ENCODE results near the gene ANKS1B.
A peak's percentile ranks its signal among the peaks of the same experiment; 100 is the strongest.

The ANKS1B gene

GRCh38 chr12:99529966-99530365 is 454.8 kb downstream of the ANKS1B start:
- TF ChIP-seq, protein P1, sequence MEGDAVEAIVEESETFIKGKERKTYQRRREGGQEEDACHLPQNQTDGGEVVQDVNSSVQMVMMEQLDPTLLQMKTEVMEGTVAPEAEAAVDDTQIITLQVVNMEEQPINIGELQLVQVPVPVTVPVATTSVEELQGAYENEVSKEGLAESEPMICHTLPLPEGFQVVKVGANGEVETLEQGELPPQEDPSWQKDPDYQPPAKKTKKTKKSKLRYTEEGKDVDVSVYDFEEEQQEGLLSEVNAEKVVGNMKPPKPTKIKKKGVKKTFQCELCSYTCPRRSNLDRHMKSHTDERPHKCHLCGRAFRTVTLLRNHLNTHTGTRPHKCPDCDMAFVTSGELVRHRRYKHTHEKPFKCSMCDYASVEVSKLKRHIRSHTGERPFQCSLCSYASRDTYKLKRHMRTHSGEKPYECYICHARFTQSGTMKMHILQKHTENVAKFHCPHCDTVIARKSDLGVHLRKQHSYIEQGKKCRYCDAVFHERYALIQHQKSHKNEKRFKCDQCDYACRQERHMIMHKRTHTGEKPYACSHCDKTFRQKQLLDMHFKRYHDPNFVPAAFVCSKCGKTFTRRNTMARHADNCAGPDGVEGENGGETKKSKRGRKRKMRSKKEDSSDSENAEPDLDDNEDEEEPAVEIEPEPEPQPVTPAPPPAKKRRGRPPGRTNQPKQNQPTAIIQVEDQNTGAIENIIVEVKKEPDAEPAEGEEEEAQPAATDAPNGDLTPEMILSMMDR (IDR thresholded peaks at IDR 0.05; ENCODE audit: control insufficient read depth, insufficient read depth, low read depth, low read length, missing control alignments), result no peak
- H3K4me3 ChIP-seq (ENCODE audit: control insufficient read depth, low read depth, low read length), result no peak overlapping the region
- DNase-seq (ENCODE audit: low read depth), result peak; percentile 13

DNA sequence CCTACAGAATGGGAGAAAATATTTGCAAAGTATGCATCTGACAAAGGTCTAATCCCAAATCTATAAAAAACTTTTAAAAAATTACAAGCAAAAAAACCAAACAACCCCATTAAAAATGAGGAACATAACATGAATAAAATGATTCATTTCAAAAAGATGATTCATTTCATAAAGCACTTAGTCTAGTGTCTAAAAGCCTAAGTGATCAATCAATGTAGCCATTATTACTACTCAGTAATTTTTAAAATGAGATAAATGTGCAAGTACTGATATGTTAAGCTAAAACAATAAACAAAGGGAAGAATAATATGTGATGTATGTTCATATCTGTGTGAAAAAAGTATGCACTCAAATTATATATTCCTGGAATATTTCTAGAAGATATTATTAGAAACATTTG is 456.3 kb downstream of the ANKS1B start:
- TF ChIP-seq, protein P1 (IDR thresholded peaks at IDR 0.05; ENCODE audit: control insufficient read depth, insufficient read depth, low read depth, low read length, missing control alignments), result no peak
- DNase-seq (ENCODE audit: low read depth), result no peak
- no peak overlapping the region for H3K4me3 ChIP-seq (ENCODE audit: control insufficient read depth, low read depth, low read length)

GRCh38 chr12:99523853-99524252 is 460.9 kb downstream of the ANKS1B start:
- H3K4me3 ChIP-seq (ENCODE audit: control insufficient read depth, low read depth, low read length), result no peak overlapping the region
- DNase-seq (ENCODE audit: low read depth), result no peak
- TF ChIP-seq, protein P1 (IDR thresholded peaks at IDR 0.05; ENCODE audit: control insufficient read depth, insufficient read depth, low read depth, low read length, missing control alignments), result no peak

DNA sequence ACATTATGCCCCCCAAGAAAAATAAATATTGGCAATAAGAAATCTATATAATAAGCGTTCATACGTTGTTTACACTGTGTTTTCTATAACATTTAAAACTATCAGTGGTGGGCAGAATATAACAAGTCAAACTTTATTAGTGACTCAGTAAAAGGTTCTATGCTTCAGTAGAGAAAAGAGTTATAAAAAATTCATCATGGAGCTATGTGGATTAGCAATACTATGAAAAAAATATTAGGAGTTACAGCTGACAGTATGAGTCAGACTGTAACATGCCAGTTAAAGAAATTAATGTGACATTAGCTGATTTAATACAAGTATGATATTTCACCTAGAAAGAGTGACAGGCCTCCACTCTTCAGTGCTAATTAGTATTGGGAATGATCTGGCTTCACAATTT is 462.3 kb downstream of the ANKS1B start:
- TF ChIP-seq, protein P1 (IDR thresholded peaks at IDR 0.05; ENCODE audit: control insufficient read depth, insufficient read depth, low read depth, low read length, missing control alignments), result no peak
- no peak for DNase-seq (ENCODE audit: low read depth)
- H3K4me3 ChIP-seq (ENCODE audit: control insufficient read depth, low read depth, low read length), result no peak overlapping the region

DNA sequence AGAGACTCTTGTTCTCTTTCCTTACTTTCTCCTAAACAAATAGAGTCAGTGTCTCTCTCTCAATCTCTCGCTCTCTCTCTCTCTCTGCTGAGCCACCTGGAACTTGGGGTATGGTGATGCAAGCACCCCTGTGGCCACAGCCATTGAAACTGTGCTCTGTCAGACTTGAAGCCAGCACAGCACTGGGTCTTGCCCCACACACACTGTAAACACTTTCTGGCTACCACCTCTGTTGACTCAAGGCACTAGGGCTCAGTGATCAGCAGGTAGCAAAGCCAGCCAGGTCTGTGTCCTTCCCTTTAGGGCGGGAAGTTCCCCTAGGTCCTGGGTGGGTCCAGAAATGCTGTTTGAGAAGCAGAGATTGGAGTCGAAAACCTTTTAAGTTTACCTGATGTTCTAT is 463.1 kb downstream of the ANKS1B start:
- TF ChIP-seq, protein P1 (IDR thresholded peaks at IDR 0.05; ENCODE audit: control insufficient read depth, insufficient read depth, low read depth, low read length, missing control alignments), result no peak
- no peak for DNase-seq (ENCODE audit: low read depth)
- H3K4me3 ChIP-seq (ENCODE audit: control insufficient read depth, low read depth, low read length), result no peak overlapping the region

DNA sequence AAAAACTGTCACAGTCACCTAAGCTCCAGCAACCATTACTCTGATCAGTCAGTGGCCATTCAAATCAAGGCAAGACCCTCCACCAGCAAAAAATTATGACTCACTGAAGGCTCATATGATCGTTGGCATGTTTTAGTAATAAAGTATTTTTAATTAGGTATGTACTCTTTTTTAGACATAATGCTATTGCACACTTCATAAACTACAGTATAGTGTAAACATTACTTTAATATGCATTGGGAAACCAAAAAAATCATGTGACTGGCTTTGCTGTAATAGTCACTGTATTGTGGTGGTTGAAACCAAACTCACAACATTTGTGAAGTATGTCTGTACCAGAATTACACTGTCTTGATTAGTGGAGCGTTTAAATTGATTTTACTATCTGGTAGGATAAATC is 471.7 kb downstream of the ANKS1B start:
- no peak overlapping the region for H3K4me3 ChIP-seq (ENCODE audit: control insufficient read depth, low read depth, low read length)
- DNase-seq (ENCODE audit: low read depth), result no peak
- TF ChIP-seq, protein P1 (IDR thresholded peaks at IDR 0.05; ENCODE audit: control insufficient read depth, insufficient read depth, low read depth, low read length, missing control alignments), result no peak

DNA sequence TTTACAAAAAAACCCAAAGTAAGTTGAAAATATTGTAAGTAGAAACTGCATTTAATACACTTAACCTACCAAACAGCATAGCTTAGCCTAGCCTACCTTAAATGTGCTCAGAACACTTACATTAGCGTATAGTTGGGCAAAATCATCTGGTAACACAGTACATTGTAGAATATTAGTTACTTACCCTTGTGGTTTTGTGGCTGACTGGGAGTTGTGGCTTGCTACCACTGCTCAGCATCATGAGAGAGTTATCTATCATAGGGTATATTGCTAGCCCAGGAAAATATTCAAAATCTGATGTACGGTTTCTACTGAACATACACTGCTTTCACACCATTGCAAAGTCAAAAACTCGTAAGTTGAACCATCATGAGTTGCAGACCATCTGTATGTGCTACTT is 478.9 kb downstream of the ANKS1B start:
- DNase-seq (ENCODE audit: low read depth), result no peak
- TF ChIP-seq, protein P1 (IDR thresholded peaks at IDR 0.05; ENCODE audit: control insufficient read depth, insufficient read depth, low read depth, low read length, missing control alignments), result no peak
- H3K4me3 ChIP-seq (ENCODE audit: control insufficient read depth, low read depth, low read length), result no peak overlapping the region

Data from AG09309 (cell line).